SIG-M5 (cell line): Measurements from ENCODE around the gene CSH1.
"Not testable (repeated sequence)": the region's sequence is repeated elsewhere in the genome, so short reads cannot be mapped to it uniquely, and the experiment has no call there.

Experiments
- DNase-seq: peaks from one replicate; lab custom pipeline; 2025; lab: John Stamatoyannopoulos, UW

Gene CSH1

DNA sequence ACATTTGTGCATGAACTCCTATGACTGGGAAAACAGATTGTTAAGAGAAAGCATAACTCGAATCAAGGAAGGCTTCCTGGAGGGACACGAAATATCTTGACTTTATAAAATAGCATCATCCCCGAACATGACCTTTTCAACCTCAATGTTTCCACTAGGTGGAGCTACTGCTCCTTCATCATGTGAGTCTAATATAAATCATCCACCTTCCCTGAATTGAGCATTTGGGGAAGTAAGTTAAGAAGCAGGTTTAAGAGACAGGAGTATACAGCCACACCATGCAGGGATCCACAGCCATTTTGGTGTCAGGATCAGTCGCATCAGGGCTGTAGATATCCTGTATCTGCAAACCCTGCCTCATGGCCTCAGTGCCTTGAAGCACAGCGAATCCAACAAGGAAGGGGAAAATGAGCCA, 7.4 kb upstream of the CSH1 start:
- not testable (repeated sequence) for DNase-seq

DNA sequence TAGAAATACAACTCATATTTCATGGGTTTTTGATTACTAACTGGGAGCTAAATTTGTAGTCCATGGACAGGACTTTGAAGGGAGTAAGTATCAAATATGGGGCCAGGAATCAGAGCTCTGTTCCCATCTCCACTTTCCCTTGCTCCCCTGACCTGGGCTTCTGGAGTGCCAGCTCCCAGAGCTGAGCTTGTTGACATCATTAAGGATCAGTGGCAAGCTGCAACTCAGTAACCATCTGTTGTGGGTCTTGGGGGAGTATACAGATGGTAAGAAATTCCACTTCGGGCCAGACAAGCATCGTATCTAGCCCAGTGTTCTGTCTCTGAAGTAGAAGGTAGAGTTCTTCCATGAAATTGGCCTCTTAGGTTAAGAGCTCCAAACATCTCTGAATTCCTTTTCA, 5.6 kb upstream of the CSH1 start:
- not testable (repeated sequence) for DNase-seq

DNA sequence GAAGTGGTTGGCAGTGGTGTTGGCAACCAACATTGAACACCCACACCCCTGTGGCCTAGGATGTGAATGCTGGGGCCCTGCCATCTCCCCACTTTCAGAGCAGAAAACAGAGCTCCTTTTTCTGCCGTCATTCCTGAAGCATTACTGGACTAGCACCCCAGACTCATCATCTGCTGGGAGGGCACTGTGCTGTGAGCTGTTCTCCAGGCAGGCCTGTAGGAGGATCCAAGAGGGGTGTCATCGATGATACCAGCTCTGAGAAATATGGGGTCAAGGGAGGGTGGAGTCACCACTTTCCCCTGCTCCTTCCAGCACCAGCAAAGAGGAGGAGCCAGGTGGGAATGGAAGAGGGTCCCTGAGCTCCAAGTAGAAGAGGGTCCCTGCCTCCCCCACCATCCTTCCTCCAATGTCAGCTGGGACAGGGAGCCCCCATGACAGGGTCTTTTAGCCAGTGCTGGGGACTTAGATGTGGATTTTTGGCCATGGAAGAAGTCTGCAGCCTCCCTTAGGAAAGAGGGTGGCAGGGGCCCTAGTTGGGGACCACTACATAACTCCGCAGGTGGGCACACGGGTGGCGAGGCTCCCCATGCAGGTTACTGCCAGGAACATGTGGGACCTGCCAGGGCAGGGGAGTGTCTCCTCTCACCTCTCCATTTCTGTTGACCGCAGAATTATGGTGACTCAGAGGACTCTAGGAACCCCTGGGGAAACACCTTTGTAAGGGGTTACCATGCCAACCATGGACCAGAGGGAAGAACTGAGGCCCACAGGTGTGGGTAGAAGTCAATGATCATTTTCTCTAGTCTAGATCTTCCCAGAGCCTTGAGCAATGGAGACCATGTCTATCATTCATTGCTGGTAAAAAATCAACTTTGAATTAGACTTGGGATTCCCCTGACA, 2.8 kb upstream of the CSH1 start:
- DNase-seq, result not testable (repeated sequence)

DNA sequence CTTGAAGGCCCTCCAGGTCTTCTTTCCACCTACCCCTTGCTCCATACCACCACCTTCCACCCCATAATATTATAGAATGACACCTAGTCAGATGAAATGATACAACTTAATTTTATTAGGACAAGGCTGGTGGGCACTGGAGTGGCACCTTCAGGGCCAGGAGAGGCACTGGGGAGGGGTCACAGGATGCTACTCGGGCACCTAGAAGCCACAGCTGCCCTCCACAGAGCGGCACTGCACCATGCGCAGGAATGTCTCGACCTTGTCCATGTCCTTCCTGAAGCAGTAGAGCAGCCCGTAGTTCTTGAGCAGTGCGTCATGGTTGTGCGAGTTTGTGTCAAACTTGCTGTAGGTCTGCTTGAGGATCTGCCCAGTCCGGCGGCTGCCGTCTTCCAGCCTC, 1.6 kb downstream of the CSH1 start:
- DNase-seq, result not testable (repeated sequence)

DNA sequence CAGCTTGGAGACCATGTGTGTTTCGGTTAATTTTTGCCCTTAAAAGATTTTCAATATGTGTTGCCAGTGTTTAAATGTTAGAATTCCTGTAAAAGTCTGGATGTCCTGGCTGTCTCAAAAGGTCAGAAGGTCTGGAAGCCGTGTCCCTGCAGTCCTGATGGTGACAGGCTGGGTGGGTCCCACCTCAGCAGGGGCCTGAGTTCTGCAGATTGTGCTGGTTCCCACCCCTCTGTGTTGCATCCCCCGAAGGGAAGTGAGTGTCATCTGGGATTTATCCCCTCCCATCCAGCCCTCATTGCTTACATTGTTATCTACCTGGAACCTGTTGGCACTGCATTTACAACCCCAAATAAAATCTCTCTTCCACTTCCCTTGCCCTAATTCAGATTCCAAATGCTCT, 2.4 kb downstream of the CSH1 start:
- DNase-seq, result not testable (repeated sequence)

DNA sequence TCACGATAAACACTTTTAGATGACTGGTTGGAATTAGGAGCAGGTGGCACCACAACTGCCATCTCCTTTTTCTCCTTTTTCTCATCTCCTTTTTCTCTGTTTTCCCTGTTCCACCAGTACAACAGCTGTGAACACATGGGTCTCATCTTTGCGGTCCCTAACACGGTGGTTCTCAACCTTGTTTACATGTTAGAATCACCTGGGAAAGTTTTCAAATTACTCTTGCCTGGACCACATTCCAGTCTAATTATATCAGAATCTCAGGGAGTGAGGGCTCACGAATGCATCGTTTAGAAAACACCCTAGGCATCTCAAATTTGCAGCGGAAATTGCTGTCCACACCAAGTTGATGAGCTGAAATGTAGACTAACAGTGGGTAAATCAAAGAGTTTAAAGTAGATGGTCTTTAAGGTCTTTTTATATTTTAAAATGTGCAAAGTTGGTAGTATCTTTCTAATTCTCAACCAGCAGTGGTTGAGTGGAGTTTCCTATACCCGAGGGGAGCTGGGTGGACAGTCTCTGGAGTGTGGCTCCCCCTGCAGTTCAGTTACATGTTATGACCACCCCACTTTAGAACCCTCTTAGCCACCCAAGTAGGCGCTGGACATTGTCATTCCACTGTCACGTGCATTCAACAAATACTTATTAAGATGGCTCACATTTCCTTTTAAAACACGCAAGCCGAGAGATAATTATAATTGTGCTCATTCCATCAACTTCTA, 3.9 kb downstream of the CSH1 start:
- DNase-seq, result not testable (repeated sequence)

DNA sequence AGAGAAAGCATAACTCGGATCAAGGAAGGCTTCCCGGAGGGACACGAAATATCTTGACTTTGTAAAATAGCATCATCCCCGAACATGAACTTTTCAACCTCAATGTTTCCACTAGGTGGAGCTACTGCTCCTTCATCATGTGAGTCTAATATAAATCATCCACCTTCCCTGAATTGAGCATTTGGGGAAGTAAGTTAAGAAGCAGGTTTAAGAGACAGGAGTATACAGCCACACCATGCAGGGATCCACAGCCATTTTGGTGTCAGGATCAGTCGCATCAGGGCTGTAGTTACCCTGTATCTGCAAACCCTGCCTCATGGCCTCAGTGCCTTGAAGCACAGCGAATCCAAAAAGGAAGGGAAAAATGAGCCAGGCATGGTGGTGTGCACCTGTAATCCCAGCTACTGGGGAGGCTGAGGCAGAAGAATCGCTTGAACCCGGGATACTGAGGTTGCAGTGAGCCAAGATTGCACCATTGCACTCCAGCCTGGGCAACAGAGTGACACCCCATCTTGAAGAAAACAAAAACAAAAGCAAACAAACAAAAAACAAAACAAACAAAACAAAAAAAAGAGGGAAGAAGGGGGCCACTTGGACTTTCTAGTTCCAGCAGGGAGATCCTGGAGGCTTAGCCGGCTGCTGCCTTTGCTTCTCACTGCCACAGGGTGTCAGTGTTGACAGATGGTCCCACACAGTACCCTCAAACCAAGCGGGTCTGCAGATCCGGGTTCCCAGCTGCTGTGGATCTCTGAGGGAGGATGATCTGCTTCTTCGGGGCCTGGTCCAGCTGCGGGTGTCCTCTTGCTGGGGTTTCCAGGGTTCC, 7.1 kb downstream of the CSH1 start:
- DNase-seq, result not testable (repeated sequence)

DNA sequence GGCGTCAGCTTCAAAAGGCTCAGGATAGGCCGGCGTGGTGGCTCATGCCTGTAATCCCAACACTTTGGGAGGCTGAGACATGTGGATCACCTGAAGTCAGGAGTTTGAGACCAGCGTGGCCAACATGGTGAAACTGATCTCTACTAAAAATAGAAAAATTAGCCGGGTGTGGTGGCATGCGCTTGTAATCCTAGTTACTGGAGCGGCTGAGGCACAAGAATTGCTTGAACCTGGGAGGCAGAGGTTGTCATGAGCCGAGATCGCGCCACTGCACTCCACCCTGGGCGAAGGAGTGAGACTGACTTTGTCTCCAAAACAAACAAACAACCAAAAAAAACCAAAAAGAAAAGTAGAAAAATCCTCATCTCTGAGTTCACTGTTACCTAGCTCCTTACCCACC, 11.3 kb downstream of the CSH1 start:
- not testable (repeated sequence) for DNase-seq

DNA sequence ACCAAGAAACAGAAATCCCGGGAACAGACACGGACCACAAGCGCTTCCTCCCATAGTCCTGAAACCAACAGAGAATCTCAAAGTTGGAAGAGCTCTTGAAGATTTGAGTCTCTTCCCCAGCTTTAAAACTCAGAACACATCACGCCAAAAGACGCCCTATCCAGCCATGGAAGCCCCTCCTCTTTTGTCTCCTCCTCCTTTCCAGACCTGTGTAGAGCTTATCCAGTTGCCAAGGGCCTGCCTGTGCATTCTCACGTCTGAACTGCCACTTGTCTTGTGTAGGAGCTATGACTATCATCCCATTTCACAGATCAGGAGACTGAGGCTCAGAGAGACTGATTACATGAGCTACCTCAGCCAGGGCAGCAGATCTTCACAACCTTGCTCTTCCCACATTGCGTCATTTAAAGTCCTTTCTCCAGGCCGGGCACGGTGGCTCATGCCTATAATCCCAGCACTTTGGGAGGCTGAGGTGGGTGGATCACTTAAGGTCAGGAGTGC, 13.7 kb downstream of the CSH1 start:
- not testable (repeated sequence) for DNase-seq

DNA sequence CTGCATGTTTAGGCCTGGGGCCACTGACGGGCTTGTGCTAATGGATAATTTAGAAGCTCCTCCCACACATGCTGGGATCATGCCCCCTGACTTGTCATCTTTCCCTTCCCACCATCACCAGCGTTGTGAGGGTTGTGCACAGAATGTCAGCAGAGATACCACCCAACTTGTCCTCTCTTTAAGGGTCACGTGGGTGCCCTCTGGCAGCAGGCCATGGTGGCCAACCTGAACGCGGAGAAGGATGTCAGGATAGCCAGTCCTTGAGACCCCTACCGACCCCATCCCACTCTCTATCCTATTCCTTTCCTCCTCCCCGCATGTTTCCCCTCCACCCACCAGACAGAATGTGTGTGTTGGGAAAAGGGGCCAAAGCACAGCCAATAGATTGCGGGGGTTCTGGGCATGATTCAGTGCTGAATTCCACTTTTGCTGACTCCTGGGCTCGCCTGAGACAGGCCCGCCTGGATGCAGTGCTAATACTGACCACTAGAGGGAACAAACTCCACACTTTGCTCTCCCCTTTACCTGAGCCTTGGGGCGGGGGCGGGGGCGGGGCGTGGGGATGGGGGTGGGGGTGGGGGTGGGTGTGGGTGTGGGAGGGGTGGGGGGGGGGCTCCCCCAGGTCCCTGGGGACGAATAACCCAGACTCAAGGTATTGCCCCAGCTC, 14.3 kb downstream of the CSH1 start, which contains the start of gene GH2:
Gene GH2, minus strand, starts transcription at position 10 of the 667 bp plus-strand sequence. CDS start 143 bp downstream, outside the sequence.
- DNase-seq, result no peak

DNA sequence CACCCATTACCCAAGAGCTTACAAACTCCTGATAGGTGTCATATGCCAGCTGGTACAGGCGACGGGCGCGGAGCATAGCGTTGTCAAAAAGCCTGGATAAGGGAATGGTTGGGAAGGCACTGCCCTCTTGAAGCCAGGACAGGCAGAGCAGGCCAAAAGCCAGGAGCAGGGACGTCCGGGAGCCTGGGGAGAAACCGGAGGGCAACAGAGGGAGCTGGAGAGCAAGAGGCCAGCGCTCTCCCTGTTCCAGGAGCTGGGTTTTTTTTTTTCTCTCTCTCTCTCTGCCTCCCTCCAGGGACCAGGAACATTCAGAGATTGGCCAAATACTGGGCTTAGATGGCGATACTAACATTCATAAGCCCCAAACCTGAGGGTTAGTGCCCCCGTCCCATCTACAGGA, 15.0 kb downstream of the CSH1 start:
- not testable (repeated sequence) for DNase-seq

DNA sequence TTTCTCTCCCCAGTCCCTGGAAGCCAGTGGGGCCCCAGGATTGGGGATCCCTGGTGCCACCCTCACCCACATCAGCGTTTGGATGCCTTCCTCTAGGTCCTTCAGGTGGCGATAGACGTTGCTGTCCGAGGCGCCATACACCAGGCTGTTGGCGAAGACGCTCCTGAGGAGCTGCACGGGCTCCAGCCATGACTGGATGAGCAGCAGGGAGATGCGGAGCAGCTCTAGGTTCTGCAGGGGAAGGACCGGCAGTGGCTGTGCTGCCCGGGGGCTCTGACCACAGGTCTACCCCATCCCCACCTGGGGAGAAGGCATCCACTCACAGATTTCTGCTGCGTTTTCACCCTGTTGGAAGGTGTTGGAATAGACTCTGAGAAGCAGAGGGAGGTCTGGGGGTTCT, 15.7 kb downstream of the CSH1 start:
- DNase-seq, result no peak

DNA sequence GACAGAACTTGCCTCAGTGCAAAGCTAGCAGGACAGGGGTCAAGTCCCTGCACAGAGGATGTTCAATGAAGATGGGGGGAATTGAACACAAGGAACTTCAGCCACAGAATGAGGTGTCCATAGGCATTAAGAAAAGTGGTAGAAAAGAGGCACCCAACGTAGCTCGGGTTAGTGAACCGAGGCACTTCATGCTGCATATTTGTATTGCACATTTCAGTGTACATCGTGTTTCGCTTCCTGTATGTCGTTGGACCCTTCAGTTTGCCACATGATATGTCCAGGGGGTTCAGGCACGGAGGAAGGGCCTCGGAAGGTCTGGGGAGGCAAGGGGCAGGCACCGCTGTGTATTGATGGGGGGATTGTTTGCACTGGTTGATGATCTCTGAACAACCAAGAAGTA, 18.0 kb downstream of the CSH1 start:
- DNase-seq, result not testable (repeated sequence)

DNA sequence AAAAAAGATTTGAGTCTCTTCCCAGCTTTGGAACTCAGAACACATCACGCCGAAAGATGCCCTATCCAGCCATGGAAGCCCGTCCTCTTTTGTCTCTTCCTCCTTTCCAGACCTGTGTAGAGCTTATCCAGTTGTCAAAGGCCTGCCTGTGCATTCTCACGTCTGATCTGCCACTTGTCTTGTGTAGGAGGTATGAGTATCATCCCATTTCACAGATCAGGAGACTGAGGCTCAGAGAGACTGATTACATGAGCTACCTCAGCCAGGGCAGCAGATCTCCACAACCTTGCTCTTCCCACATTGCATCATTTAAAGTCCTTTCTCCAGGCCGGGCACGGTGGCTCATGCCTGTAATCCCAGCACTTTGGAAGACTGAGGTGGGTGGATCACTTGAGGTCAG, 21.7 kb downstream of the CSH1 start:
- DNase-seq, result not testable (repeated sequence)

DNA sequence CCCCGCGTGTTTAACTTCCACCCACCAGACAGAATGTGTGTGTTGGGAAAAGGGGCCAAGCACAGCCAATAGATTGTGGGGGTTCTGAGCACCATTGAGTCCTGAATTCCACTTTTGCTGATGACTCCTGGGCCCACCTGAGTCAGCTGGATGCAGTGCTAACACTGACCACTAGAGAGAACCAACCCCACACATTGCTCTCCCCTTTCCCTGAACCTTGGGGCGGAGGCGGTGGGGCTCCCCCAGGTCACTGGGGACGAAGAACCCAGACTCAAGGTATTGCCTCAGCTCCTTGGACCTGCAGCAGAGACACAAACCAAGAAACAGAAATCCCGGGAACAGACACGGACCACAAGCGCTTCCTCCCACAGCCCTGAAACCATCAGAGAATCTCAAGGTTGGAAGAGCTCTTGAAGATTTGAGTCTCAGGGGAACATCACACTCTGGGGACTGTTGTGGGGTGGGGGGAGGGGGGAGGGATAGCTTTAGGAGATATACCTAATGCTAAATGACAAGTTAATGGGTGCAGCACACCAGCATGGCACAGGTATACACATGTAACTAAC, 22.2 kb downstream of the CSH1 start:
- DNase-seq, result not testable (repeated sequence)

DNA sequence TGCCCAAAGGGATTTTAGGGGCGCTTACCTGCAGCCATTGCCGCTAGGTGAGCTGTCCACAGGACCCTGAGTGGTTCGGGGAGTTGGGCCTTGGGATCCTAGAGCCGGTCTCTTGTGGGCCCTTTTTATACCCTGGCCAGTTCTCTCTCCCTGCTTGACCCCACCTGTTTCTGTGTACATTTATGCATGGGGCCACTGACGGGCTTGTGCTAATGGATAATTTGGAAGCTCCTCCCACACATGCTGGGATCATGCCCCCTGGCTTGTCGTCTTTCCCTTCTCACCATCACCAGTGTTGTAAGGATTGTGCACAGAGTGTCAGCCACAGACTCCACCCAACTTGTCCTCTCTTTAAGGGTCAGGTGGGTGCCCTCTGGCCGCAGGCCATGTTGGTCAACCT, 22.8 kb downstream of the CSH1 start, which contains the start of gene CSH2:
Gene CSH2, minus strand, starts transcription at position 101 of the 400 bp plus-strand sequence. Its CDS starts 63 bp downstream, at position 38.
- DNase-seq, result not testable (repeated sequence)

DNA sequence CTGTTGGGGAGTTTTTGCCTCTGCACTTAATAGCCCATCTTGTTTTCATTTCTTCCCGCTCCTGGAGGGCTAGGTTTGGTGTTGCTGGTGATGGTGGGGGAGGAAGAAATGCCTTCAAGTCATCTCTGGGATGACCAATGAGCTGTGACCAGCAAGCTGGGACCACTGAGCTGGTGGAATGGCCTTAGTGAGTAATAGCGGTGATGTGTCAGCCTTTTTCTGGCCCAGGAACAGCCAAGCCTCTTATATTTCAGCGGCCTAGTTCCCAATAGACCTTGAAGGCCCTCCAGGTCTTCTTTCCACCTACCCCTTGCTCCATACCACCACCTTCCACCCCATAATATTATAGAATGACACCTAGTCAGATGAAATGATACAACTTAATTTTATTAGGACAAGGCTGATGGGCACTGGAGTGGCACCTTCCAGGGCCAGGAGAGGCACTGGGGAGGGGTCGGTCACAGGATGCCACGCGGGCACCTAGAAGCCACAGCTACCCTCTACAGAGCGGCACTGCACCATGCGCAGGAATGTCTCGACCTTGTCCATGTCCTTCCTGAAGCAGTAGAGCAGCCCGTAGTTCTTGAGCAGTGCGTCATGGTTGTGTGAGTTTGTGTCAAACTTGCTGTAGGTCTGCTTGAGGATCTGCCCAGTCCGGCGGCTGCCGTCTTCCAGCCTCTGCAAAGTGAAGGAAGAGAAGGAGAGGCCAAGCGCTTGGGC, 24.6 kb downstream of the CSH1 start:
- DNase-seq, result not testable (repeated sequence)

DNA sequence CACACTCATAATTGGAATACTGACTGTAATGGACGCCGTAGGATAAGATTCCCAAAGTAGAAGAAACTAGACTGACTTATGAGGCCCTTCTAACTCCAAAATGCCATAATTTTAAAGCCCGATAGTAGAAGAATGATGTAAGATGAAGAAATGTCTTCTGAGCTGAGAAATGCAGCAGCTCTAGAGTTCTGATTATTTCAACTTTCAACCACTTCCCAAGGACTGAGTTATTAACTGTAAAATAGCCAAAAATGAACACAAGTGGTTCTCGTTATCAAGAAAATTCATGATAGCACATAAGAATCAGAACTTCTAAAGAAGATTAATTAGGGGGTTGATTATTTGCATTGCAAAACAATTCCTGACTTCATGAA, 26.1 kb downstream of the CSH1 start:
- not testable (repeated sequence) for DNase-seq

DNA sequence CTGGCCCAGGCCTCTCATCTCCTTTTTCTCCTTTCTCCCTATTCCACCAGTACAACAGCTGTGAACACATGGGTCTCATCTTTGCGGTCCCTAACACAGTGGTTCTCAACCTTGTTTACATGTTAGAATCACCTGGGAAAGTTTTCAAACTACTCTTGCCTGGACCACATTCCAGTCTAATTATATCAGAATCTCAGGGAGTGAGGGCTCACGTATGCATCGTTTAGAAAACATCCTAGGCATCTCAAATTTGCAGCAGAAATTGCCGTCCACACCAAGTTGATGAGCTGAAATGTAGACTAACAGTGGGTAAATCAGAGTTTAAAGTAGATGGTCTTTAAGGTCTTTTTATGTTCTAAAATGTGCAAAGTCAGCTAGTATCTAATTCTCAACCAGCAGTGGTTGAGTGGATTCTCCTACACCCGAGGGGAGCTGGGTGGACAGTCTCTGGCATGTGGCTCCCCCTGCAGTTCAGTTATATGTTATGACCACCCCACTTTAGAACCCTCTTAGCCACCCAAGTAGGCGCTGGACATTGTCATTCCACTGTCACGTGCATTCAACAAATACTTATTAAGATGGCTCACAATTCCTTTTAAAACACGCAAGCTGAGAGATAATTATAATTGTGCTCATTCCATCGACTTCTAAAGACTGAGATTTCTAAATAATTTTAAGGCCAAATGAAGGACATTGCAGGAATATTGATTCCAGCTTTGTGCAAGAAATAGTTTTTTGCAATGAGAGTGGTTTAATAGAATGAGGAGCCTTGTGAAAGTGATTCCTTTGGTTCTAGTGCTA, 26.7 kb downstream of the CSH1 start:
- DNase-seq, result not testable (repeated sequence)
